Testis (tissue), 3 donors: Measurements from ENCODE around the gene TYW1. TPM values are rescaled to one million over a fixed set of nuclear protein-coding genes. Genes with fewer than 3 reads are reported as not detected.
"Not testable (repeated sequence)": the region's sequence is repeated elsewhere in the genome, so short reads cannot be mapped to it uniquely, and the experiment has no call there.

Experiments used
- DNase-seq: peaks from one replicate; pipeline ENCODE4 v3.0.0-alpha.2; 2019
- H3K27ac ChIP-seq, 2 donors: fragments of 200-600 bp; sonication (generic); one replicate each; pipeline ENCODE4 v1.5.1; 2019
- H3K27me3 ChIP-seq: fragments of 200-600 bp; sonication (generic); one replicate; pipeline ENCODE4 v1.5.1; 2019
- H3K36me3 ChIP-seq: fragments of 200-600 bp; sonication (generic); one replicate; pipeline ENCODE4 v1.5.1; 2017; ENCODE audit warnings: low read depth; ENCODE audit errors: missing control alignments
- H3K4me1 ChIP-seq: fragments of 200-600 bp; sonication (generic); one replicate; pipeline ENCODE4 v1.5.1; 2019
- H3K4me3 ChIP-seq, 2 donors: fragments of 200-600 bp; sonication (generic); one replicate each; pipeline ENCODE4 v1.5.1; 2017 to 2019
- H3K9me3 ChIP-seq: fragments of 200-600 bp; sonication (generic); one replicate; pipeline ENCODE4 v1.5.1; 2017
- WGBS, 2 donors: methylation state at CpG; one replicate each; pipeline ENCODE4 v1.1.5; 2018; 5-methylcytosine and 5-hydroxymethylcytosine counted together
- intact Hi-C: fragments of 100-400 bp; cut with DNase I; formaldehyde crosslinking; loops from one replicate; pipeline ENCODE4 v1.15.1; 2023; ENCODE audit warnings: low total_unique reads
- polyA plus RNA-seq: library from polyadenylated mRNA; stranded (reverse); fragments of 350-450 nt; fragmentation: Illumina TruSeq; extraction: RNeasy Lipid Tissue Mini Kit (QIAGEN cat#74804); gene quantifications from one replicate; pipeline ENCODE4 v1.2.3, GENCODE V29; 2014; ENCODE audit warnings: low read depth, low replicate concordance; ENCODE audit not compliant: insufficient read depth
- total RNA-seq, 2 donors: library from RNA; depleted of rRNA; stranded (reverse); fragments of >200 nt; gene quantifications; one replicate each; pipeline ENCODE4 v1.2.3, GENCODE V29; 2016

The TYW1 gene
- total and polyA plus RNA-seq, 3 donors from 2014 or later = 16.9 to 22.8 (median 21.7) TPM

DNA sequence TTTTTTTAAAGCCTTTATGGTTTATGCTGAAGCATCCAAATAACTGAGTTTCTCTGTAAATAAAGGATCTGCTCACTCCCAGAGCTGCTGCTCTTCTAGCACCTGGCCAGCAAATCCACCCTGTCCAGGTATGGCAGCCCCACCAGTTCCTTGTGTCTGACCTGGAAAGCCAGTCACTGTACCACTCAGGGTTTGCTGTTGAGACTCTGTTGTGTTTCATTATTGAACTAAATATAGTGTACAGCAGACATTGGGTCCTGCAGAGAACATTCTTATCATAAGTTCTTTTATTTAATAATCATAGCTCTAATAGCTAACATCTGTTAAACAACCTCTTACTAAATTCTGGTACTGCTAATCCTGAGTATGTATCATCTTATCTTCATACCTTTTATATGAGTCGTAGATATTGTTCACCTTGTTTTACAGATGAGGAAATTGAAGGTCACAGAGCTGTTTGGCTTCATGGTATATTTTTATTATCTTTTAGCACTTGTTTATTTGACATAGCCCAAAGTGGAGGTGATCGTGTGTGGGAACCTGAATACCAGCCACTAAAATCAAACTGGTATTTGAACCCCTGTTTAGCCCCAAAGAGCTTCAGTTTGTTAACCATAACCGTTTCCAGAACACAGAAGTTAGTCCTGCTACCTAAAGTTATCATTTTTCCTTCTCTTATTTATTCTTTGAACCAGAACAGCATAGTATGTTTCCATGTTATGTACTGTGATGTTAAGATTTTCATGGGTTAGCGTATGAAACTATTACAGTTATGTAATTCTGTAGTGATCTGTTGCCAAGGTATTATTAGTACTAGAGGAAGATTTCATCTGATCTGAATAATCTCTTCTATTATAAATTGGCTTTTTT is 139.2 kb downstream of the TYW1 start:
- 70 to 71% methylated on average over 4 of the region's 4 CpGs for WGBS, 2 donors
- H3K27ac ChIP-seq, intact Hi-C loops: not testable (repeated sequence)

DNA sequence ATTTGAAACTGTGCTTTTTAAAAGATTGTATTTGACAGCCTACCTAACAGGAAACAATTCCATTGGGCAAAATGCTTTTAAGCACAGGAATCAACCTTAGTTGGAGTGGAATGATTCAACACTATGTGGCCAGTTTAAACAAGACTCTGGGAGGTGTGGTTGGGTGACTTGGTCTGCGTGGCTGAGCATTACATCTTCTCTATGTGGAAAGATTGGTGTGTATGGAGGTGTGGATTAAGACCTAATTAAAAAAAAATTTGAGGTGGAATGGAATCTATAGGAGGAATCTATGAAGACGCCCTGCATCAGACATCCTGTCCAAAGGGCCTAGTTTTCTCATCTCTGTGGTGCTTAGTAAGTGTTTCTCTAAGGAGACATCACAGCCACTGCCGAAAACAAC is 140.9 kb downstream of the TYW1 start:
- intact Hi-C loops, H3K27me3 ChIP-seq, H3K4me1 ChIP-seq, H3K27ac ChIP-seq, DNase-seq, H3K4me3 ChIP-seq, H3K9me3 ChIP-seq, H3K36me3 ChIP-seq: not testable (repeated sequence)
- 82 to 93% methylated on average over 3 of the region's 3 CpGs for WGBS, 2 donors

More for the DNA sequence above, 139.2 kb downstream of the TYW1 start:
- DNase-seq, H3K36me3 ChIP-seq, H3K9me3 ChIP-seq, H3K27me3 ChIP-seq, H3K4me3 ChIP-seq, H3K4me1 ChIP-seq: not testable (repeated sequence)

DNA sequence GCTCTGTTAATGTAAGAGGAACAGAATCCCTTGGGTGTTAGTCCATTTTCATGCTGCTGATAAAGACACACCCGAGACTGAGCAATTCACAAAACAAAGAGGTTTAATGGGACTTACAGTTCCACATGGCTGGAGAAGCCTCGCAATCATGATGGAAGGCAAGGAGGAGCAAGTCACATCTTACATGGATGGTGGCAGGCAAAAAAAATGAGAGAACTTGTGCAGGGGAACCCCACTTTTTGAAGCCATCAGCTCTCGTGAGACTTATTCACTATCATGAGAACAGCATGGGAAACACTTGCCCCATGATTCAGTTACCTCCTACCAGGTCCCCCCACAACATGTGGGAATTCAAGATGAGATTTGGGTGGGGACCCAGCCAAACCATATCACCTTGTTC is 143.2 kb downstream of the TYW1 start:
- 89 to 90% methylated on average over 3 of the region's 3 CpGs for WGBS, 2 donors
- H3K9me3 ChIP-seq, H3K4me1 ChIP-seq, H3K36me3 ChIP-seq, intact Hi-C loops, H3K4me3 ChIP-seq, H3K27ac ChIP-seq, H3K27me3 ChIP-seq, DNase-seq: not testable (repeated sequence)

DNA sequence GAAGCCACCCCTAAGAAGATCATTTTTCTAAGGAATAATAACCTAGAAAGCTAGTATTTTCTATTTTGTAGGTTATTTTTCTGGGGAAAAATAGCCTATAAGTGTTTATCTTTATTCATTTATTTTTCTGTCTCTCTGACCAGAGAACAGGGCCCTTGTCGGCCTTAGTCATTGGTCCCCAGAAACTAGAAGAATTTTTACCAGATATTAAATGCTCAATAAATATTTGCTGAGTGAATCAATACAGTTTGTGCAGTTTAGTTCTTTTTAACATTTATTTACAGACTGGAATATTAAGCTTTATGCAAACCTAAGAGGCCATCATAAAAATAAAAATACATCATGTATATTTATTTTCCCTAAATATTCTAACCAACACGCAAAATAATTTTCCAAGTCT is 144.4 kb downstream of the TYW1 start:
- H3K36me3 ChIP-seq, H3K27me3 ChIP-seq, H3K4me3 ChIP-seq, H3K27ac ChIP-seq, DNase-seq, H3K4me1 ChIP-seq, H3K9me3 ChIP-seq, intact Hi-C loops: not testable (repeated sequence)
- WGBS, 2 donors = 92 to 93% methylated on average over 2 of the region's 2 CpGs

DNA sequence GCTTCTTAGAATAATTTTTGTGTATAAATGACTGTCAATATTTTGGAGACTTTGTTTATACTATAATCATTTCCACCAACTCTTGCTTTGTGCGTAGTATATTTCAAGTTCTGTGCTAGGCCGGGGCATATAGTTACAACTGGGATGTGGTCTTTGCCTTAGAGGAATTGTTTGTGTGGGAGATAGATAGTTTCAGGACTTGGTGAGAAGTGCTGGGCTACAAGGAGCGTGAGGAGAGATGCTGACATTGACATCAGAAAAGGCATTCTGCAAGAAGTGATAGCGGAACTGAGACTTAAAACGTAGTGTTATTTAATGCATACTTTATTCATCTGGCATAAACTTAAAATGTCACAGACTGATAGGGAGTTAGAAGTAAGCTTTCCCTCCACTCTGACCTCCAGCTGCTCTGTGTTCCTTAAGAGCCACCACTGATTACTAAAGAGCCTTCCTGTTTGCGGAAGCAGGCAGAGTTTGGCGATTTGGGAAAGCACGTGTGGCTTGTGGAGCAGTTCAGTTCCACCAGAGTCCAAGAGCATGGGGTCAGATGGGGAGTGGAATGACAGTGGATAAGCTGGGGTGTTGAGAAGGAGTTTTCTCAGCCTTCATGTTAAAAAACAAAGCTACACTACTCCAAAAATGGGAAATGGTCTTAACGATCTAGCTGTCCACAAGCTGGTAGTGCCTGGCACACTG is 146.6 kb downstream of the TYW1 start:
- H3K4me1 ChIP-seq, DNase-seq, H3K9me3 ChIP-seq, H3K36me3 ChIP-seq, H3K4me3 ChIP-seq, intact Hi-C loops, H3K27me3 ChIP-seq, H3K27ac ChIP-seq: not testable (repeated sequence)
- 70 to 71% methylated on average over 9 of the region's 9 CpGs for WGBS, 2 donors

DNA sequence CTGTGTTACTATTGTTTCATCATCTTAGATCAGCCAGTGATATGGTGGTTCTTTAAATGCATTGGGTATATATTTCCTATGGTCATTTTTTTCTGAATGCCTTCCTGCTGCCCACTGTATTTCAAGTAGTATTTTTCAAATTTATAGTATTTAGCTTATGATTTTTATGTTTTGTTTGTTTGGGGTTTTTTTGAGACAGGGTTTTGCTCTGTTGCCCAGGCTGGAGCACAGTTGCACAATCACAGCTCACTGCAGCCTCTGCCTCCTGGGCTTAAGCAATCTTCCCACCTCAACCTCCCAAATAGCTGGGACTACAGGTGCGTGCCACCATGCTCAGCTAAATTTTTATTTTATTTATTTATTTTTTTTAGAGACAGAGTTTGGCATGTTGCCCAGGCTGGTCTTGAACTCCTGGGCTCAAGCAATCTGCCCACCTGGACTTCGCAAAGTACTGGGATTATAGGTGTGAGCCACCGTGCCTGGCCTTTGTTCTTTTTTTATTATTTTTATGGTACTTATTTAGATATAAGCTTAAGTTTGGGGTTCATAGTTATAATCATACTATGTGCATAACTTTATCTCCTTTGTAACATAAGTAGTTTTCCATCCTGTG is 149.1 kb downstream of the TYW1 start:
- H3K27ac ChIP-seq, H3K4me3 ChIP-seq, DNase-seq, H3K36me3 ChIP-seq, H3K9me3 ChIP-seq, H3K27me3 ChIP-seq, intact Hi-C loops, H3K4me1 ChIP-seq: not testable (repeated sequence)
- WGBS, 2 donors = 93 to 96% methylated on average over 3 of the region's 3 CpGs

DNA sequence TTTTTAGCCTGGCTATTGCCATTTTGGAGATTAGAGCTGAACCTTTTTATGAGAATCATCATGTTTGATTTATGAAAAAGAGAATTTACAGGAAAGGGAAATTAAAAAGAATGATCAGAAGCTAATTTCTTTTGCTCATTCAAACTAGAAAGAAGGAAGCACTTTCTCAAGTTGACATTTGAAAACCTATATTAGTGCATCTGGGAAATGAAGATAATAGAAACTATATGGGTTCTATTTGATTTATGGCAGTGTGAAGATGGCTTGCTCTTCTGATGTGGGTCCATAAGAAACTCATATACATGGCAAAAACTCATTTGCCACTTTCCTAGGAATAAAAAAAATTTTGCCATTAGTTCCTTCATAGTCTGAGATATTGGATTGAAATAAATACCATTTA is 152.5 kb downstream of the TYW1 start:
- H3K27ac ChIP-seq, DNase-seq, H3K36me3 ChIP-seq, intact Hi-C loops, H3K4me3 ChIP-seq, H3K9me3 ChIP-seq, H3K4me1 ChIP-seq, H3K27me3 ChIP-seq: not testable (repeated sequence)

DNA sequence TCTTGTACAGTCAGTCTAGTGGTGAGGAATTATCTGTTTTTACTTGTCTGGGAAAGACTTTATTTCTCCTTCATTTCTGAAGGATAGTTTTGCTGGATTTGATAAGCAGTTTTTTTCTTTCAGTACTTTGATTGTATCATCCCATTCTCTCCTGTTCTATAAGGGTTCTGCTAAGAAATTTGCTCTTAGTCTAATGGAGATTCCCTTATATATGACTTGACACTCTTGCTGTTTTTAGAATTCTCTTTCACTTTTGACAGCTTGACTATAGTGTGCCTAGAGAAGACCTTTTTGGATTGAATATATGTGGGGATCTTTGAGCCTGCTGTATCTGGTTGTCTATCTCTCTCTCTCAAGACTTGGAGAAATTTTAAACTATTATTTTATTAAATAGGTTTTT is 157.7 kb downstream of the TYW1 start:
- intact Hi-C loops, H3K27me3 ChIP-seq, H3K36me3 ChIP-seq, H3K9me3 ChIP-seq, H3K4me1 ChIP-seq, H3K4me3 ChIP-seq, H3K27ac ChIP-seq, DNase-seq: not testable (repeated sequence)

DNA sequence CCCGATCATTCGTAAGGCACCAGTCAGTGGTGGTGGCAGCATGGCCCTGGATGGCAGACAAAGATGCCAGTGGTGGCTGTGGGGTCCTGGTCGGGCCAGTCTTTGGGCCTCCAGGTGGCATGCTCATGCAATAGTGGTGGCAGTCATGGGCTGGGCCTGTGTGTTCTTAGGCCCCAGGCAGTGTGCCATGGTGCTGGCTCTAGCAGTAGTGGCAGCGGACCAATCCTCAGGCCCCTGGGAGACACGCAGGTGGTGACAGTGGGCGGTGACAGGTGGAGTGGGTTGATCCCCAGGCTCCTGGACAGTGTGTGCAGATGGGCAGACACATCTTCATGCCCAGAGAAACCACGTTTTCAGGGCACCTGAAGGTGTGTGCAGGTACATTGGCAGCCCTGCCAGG is 159.4 kb downstream of the TYW1 start:
- 82 to 87% methylated on average over 2 to 6 of the region's 7 CpGs for WGBS, 2 donors
- DNase-seq, H3K4me3 ChIP-seq, H3K4me1 ChIP-seq, H3K27me3 ChIP-seq, H3K9me3 ChIP-seq, H3K27ac ChIP-seq, intact Hi-C loops, H3K36me3 ChIP-seq: not testable (repeated sequence)

DNA sequence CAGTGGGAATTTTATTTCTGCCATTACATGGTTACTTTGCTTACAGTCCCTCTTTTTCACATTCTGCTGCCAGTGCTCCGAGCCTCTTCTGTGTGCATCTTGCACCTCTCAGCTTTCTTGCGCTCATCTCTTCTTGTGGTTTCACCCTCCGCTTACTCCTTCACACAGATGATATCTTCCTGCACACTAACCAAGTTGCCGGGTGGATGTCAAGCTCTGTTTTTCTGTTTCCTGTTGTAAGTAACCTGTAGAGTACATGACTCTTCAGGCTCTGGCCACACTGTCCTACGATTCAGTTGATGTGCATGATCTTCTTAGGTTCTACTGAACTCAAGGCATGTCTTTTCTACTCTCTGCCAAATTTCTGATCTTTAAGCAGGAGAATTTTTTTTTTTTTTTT is 166.7 kb downstream of the TYW1 start:
- H3K4me1 ChIP-seq, H3K27me3 ChIP-seq, intact Hi-C loops, H3K4me3 ChIP-seq, DNase-seq, H3K27ac ChIP-seq, H3K9me3 ChIP-seq, H3K36me3 ChIP-seq: not testable (repeated sequence)
- 84 to 88% methylated on average over 5 of the region's 5 CpGs for WGBS, 2 donors

DNA sequence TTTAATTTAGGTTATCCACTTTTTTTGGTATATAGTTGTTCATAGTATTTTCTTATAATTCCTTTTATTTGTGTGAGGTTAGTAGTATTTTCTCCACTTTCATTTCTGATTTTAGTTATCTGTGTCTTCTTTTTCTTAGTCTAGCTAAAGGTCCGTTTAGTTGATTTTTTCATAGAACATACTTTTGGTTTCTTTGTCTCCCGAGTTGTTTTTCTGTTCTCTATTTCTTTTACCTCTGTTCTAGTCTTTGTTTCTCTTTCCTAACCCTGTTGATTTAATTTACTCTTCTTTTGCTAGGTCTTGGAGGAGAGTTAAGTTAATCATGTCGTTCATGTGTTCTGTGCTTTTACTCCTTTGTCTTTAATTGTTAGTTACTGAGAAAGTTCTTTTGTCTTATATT is 174.5 kb downstream of the TYW1 start:
- WGBS, 2 donors = 55 to 65% methylated on average over 3 of the region's 3 CpGs
- H3K27me3 ChIP-seq, H3K27ac ChIP-seq, DNase-seq, H3K9me3 ChIP-seq, H3K4me1 ChIP-seq, H3K4me3 ChIP-seq, H3K36me3 ChIP-seq, intact Hi-C loops: not testable (repeated sequence)

DNA sequence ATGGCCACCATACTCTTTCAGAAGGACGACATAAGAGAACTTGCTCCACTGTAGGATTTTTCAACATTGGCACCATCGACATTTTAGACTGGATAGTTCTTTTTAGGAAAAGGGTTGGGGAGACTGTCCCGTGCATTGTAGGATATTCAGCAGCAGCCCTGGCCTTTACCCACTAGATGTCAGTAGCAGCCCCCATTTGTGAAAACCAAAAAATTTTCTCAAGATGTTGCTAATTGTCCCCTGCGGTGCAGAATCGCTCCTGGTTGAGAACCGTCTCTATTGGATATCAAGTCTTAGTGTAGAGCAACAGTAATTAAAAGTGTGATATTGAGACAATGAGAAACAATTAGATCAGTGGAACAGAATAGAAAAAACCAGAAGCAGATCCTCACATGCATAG is 180.1 kb downstream of the TYW1 start:
- H3K4me3 ChIP-seq, H3K27me3 ChIP-seq, H3K36me3 ChIP-seq, DNase-seq, H3K27ac ChIP-seq, H3K9me3 ChIP-seq, intact Hi-C loops, H3K4me1 ChIP-seq: not testable (repeated sequence)
- 43 to 56% methylated on average over 6 of the region's 6 CpGs for WGBS, 2 donors
